Measurements from ENCODE around the gene PRPSAP2.

- TF ChIP-seq CTCF (IDR thresholded peaks at IDR 0.05; ENCODE audit: insufficient read depth, low read depth, low read length) (no peak), EZH2 (IDR thresholded peaks at IDR 0.05; ENCODE audit: insufficient read depth, low read length) (no peak)
These were observed 111.3 kb downstream of the PRPSAP2 start for GRCh38 chr17:18968945-18969887.
